ENCODE data around the gene TRANK1. TPM values are rescaled to one million over a fixed set of nuclear protein-coding genes. Genes with fewer than 3 reads are reported as not detected.

The TRANK1 gene
- total and polyA plus RNA-seq, 2 of the 4 experiments (the other 2 are of a cell fraction), result 7.9 to 12.7 TPM

GRCh38 chr3:36993326-36994283 lies 48.8 kb upstream of the TRANK1 start, which contains the start of gene MLH1 (continued):
- TF ChIP-seq POLR2A (IDR thresholded peaks at IDR 0.05; ENCODE audit: low read depth, low read length), result peak; percentile 89
- peak; percentile 84; the same call in 1 of the 2 replicates for TF ChIP-seq MXI1 (IDR thresholded peaks at IDR 0.05; ENCODE audit: borderline replicate concordance, low read depth, low read length)
- TF ChIP-seq CHD1 (IDR thresholded peaks at IDR 0.05; ENCODE audit: low read depth, low read length), result peak; percentile 34; the same call in 1 of the 2 replicates

- ChIA-PET POLR2A (ENCODE audit: unreplicated experiment) (interaction anchor here (0.5 to 1.2 kb wide), 3 partner anchors 19 to 254 kb away, joined by 3 to 10 read pairs (median 3); no protein-coding TSS in a partner anchor), CTCF (interaction anchor here (1.0 to 1.4 kb wide), 2 partner anchors 120 to 264 kb away, joined by 3 read pairs; no protein-coding TSS in a partner anchor)
- Histone ChIP-seq H3K27ac (ENCODE audit: insufficient read depth, low read length) (peak within 1 kb of the TSS; percentile 90), H3K36me3 (ENCODE audit: control insufficient read depth, insufficient read depth, low read length) (peaks cover 1% of the 10 kb centered on the region; the same call in 1 of the 2 replicates), H3K4me2 (ENCODE audit: low read depth, low read length) (peak within 1 kb of the TSS; percentile 93), H3K27me3 (ENCODE audit: control insufficient read depth, insufficient read depth, low read length) (no peaks in the 10 kb centered on the region), H2BK120ac (ENCODE audit: low read depth, low read length) (peak within 1 kb of the TSS; percentile 89), H3K18ac (ENCODE audit: low read depth, low read length) (peak within 1 kb of the TSS; percentile 65), H4K8ac (ENCODE audit: low read depth in 2 of 2, low read length in 2 of 2) (peak within 1 kb of the TSS; percentile 36 to 94), H3K56ac (ENCODE audit: extremely low read depth, insufficient read depth, low read length) (peak within 1 kb of the TSS; percentile 92), H2BK5ac (ENCODE audit: low read depth, low read length, poor library complexity, severe bottlenecking) (peak within 1 kb of the TSS; percentile 90), H4K5ac (ENCODE audit: low read depth, low read length) (peak within 1 kb of the TSS; percentile 82), H3K14ac (replicated peaks; ENCODE audit: low read depth, low read length) (peak within 1 kb of the TSS; percentile 97), H2AK5ac (ENCODE audit: low read depth, low read length) (peak within 1 kb of the TSS; percentile 82), H3K9ac (ENCODE audit: low read depth, low read length) (peak within 1 kb of the TSS; percentile 87), H2AK9ac (replicated peaks; ENCODE audit: low read depth, low read length, poor library complexity) (peak within 1 kb of the TSS; percentile 97), H3K23ac (ENCODE audit: low read depth, low read length) (peak within 1 kb of the TSS; percentile 99), H4K20me1 (ENCODE audit: insufficient read depth, low read length) (peaks cover 22% of the 10 kb centered on the region; the same call in 1 of the 2 replicates), H2BK20ac (ENCODE audit: low read depth, low read length) (peak within 1 kb of the TSS; percentile 44), H2BK15ac (ENCODE audit: low read depth, low read length) (peak within 1 kb of the TSS; percentile 75; the same call in 1 of the 3 replicates), H3K79me1 (ENCODE audit: low read depth in 1 of 2, low read length in 2 of 2) (peaks cover 2 to 44% of the 10 kb centered on the region in 2 experiments), H2AFZ (replicated peaks; ENCODE audit: low read length, poor library complexity) (peak within 1 kb of the TSS; percentile 96), H4K91ac (ENCODE audit: insufficient read depth, low read depth, low read length) (peak within 1 kb of the TSS; percentile 90), H3K9me1 (ENCODE audit: insufficient read depth, low read length) (no peaks in the 10 kb centered on the region), H3K4me3 (ENCODE audit: insufficient read depth, low read depth, low read length) (peak within 1 kb of the TSS; percentile 63), H3K4me1 (ENCODE audit: control insufficient read depth, insufficient read depth, low read length) (peaks cover 3% of the 10 kb centered on the region; the same call in 1 of the 2 replicates), H3K4ac (ENCODE audit: low read depth, low read length) (peak within 1 kb of the TSS; percentile 87), H3K9me3 (ENCODE audit: control insufficient read depth, insufficient read depth, low read length) (no peaks in the 10 kb centered on the region)
- intact Hi-C loops (cut with micrococcal nuclease), result loop anchor here (2.0 kb wide), 1 partner anchor 264 kb away; no protein-coding TSS in a partner anchor
- in situ Hi-C loops (cut with MboI; ENCODE audit: low sequenced_read_pairs), result no loop called here
- no TSS peak for BruUV-seq (replicated peaks)
- ATAC-seq (ENCODE audit: low read depth) (peak; percentile 91), DNase-seq (no peak)
- WGBS, 2 experiments (ENCODE audit: extremely low coverage in 2 of 2, insufficient read length in 1 of 2), result 0% methylated on average over 26 of the region's 48 CpGs; no CpG with 5 or more reads in 1 of the 2 experiments
- dilution Hi-C loops (cut with HindIII; ENCODE audit: low sequenced_read_pairs, unreplicated experiment), result no loop called here
- TF ChIP-seq CEBPB (IDR thresholded peaks at IDR 0.05; ENCODE audit: low read depth, low read length), result no peak
- no peak for TF ChIP-seq RCOR1 (IDR thresholded peaks at IDR 0.05; ENCODE audit: insufficient replicate concordance, low read length)
- TF ChIP-seq, protein P1, sequence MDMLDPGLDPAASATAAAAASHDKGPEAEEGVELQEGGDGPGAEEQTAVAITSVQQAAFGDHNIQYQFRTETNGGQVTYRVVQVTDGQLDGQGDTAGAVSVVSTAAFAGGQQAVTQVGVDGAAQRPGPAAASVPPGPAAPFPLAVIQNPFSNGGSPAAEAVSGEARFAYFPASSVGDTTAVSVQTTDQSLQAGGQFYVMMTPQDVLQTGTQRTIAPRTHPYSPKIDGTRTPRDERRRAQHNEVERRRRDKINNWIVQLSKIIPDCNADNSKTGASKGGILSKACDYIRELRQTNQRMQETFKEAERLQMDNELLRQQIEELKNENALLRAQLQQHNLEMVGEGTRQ (IDR thresholded peaks at IDR 0.05; ENCODE audit: low read depth, low read length), result no peak
- TF ChIP-seq MAFK (IDR thresholded peaks at IDR 0.05; ENCODE audit: low read depth, low read length), result no peak
- no peak for TF ChIP-seq SMC3 (IDR thresholded peaks at IDR 0.05; ENCODE audit: low read depth, low read length)
- no peak for TF ChIP-seq BHLHE40 (IDR thresholded peaks at IDR 0.05; ENCODE audit: low read depth, low read length)
- TF ChIP-seq CTCF (conservative IDR thresholded peaks at IDR 0.05; ENCODE audit: low read depth, low read length), result peak; percentile 28
- no peak for TF ChIP-seq CHD1 (IDR thresholded peaks at IDR 0.05; ENCODE audit: low read depth, low read length)
- peak; percentile 26; the same call in 1 of the 2 replicates for TF ChIP-seq MXI1 (IDR thresholded peaks at IDR 0.05; ENCODE audit: borderline replicate concordance, low read depth, low read length)
These were observed 48.0 kb upstream of the TRANK1 start, which contains the start of gene EPM2AIP1 for GRCh38 chr3:36992806-36993325. Gene EPM2AIP1, minus strand, starts transcription at chr3:36993131. Its CDS starts 54 bp downstream, at chr3:36993077.

Measured in IMR-90 (cell line).